ENCODE data around the gene KIAA1958. TPM values are rescaled to one million over a fixed set of nuclear protein-coding genes. Genes with fewer than 3 reads are reported as not detected.

The KIAA1958 gene
- 1.8 to 2.4 TPM (median 2.3 TPM) in 5 replicates for total RNA-seq (2022; extraction: Qiagen RNA extraction; ENCODE audit: low read depth)

GRCh38 chr9:112486221-112487007 is at the start of gene KIAA1958:
Gene KIAA1958 (plus strand): TSS chr9:112486827. CDS start chr9:112574081, 87,254 bp downstream.

GRCh38 chr9:112717661-112718331 is 231.2 kb downstream of the KIAA1958 start, which contains the start of gene INIP:
Gene INIP (minus strand): TSS chr9:112718117. CDS start chr9:112716485, 1,632 bp downstream.

Other genes starting within 250 kb of the KIAA1958 start
- gene PTBP3, start 153.2 kb upstream of the KIAA1958 start, total RNA-seq (2022; extraction: Qiagen RNA extraction; ENCODE audit: low read depth): 12.3 to 36.4 TPM (median 30.4 TPM) in 5 replicates
- 24.9 to 34.0 TPM (median 30.9 TPM) in 5 replicates for gene HSDL2, start 106.7 kb upstream of the KIAA1958 start, total RNA-seq (2022; extraction: Qiagen RNA extraction; ENCODE audit: low read depth)
- 15.4 to 21.8 TPM (median 17.2 TPM) in 5 replicates for gene INIP, start 231.3 kb downstream of the KIAA1958 start, total RNA-seq (2022; extraction: Qiagen RNA extraction; ENCODE audit: low read depth)

All from A549 treated with RU486 at 1 μM for 4 hours (cell line).